Transverse colon (tissue), 4 donors: ENCODE measurements around the gene UNC119. TPM values are rescaled to one million over a fixed set of nuclear protein-coding genes. Genes with fewer than 3 reads are reported as not detected.
"Not testable (repeated sequence)": the region's sequence is repeated elsewhere in the genome, so short reads cannot be mapped to it uniquely, and the experiment has no call there.

Experiments used
- DNase-seq: peaks from one replicate; pipeline ENCODE4 v3.0.0-alpha.2; 2019
- H3K27ac ChIP-seq, 4 donors: fragments of 200-600 bp; sonication (generic); 2 replicates each; pipeline ENCODE4 v1.5.1; 2016 to 2018; ENCODE audit warnings: inconsistent platforms in 4 of 4
- H3K27me3 ChIP-seq: fragments of 200-600 bp; sonication (generic); 2 replicates; pipeline ENCODE4 v1.5.1; 2017; ENCODE audit warnings: inconsistent platforms
- H3K36me3 ChIP-seq, 4 donors: fragments of 200-600 bp; sonication (generic); 2 replicates each; pipeline ENCODE4 v1.5.1; 2017 to 2019; ENCODE audit warnings: inconsistent platforms in 4 of 4
- H3K4me1 ChIP-seq, 4 donors: fragments of 200-600 bp; sonication (generic); 2 replicates each; pipeline ENCODE4 v1.5.1; 2017 to 2020; ENCODE audit warnings: inconsistent platforms in 4 of 4
- H3K4me3 ChIP-seq, 4 donors: fragments of 200-600 bp; sonication (generic); 1 replicate in 1 of 4; 2 replicates in 3 of 4; pipeline versions ENCODE4 v1.5.1 to v1.6.1; 2017 to 2019; ENCODE audit warnings: inconsistent platforms in 4 of 4
- H3K9me3 ChIP-seq, 2 donors: fragments of 200-600 bp; sonication (generic); 2 replicates each; pipeline ENCODE4 v1.5.1; 2017 to 2019; ENCODE audit warnings: inconsistent platforms in 2 of 2
- EP300 ChIP-seq: sonication (generic); formaldehyde crosslinking; IDR thresholded peaks from one replicate; pipeline ENCODE4 v1.6.1; 2017; ENCODE audit warnings: antibody characterized with exemption, low read depth
- POLR2A ChIP-seq: fragments of 450-650 bp; IDR thresholded peaks from one replicate; pipeline ENCODE4 v1.6.1; 2016; ENCODE audit warnings: antibody characterized with exemption, mild to moderate bottlenecking, moderate library complexity
- POLR2AphosphoS5 ChIP-seq, 3 donors: sonication (generic); formaldehyde crosslinking; IDR thresholded peaks; one replicate each; pipeline ENCODE4 v1.6.1; 2016; ENCODE audit warnings: antibody characterized with exemption in 3 of 3
- WGBS, 2 donors: methylation state at CpG; one replicate each; pipeline ENCODE4 v1.1.5; 2018; ENCODE audit warnings: low coverage in 1 of 2; 5-methylcytosine and 5-hydroxymethylcytosine counted together
- in situ Hi-C, 4 donors: fragments of 200-750 bp; cut with MboI; loops; one replicate each; pipeline versions ENCODE4 v1.15.0 to v1.15.1; 2017; ENCODE audit warnings: low sequenced_read_pairs in 3 of 4, low pct_ligation_motif_present in 1 of 4, low pct_unique_long_range_greater_than_20kb in 1 of 4
- intact Hi-C: fragments of 100-400 bp; cut with DNase I; formaldehyde crosslinking; loops from one replicate; pipeline ENCODE4 v1.15.1; 2023; ENCODE audit warnings: low total_unique reads
- total RNA-seq, 4 donors: library from RNA; depleted of rRNA; stranded (reverse); fragments of >200 nt; gene quantifications; one replicate each; pipeline ENCODE4 v1.1.0, GENCODE V29; 2016
- TF ChIP-seq, protein P1 (sequence below), 5 experiments: fragments of 200-600 bp in 3 of 5; fragments of 450-650 bp in 2 of 5; sonication (generic) in 3 of 5; IDR thresholded peaks; 1 replicate in 2 of 5; 2 replicates in 3 of 5; pipeline ENCODE4 v1.5.1; 2016 to 2017; ENCODE audit warnings: antibody characterized with exemption in 5 of 5, inconsistent platforms in 3 of 5, mild to moderate bottlenecking in 2 of 5, moderate library complexity in 1 of 5

The UNC119 gene
- total RNA-seq, 4 donors from 2014 or later, result 16.4 to 52.4 (median 32.8) TPM

DNA sequence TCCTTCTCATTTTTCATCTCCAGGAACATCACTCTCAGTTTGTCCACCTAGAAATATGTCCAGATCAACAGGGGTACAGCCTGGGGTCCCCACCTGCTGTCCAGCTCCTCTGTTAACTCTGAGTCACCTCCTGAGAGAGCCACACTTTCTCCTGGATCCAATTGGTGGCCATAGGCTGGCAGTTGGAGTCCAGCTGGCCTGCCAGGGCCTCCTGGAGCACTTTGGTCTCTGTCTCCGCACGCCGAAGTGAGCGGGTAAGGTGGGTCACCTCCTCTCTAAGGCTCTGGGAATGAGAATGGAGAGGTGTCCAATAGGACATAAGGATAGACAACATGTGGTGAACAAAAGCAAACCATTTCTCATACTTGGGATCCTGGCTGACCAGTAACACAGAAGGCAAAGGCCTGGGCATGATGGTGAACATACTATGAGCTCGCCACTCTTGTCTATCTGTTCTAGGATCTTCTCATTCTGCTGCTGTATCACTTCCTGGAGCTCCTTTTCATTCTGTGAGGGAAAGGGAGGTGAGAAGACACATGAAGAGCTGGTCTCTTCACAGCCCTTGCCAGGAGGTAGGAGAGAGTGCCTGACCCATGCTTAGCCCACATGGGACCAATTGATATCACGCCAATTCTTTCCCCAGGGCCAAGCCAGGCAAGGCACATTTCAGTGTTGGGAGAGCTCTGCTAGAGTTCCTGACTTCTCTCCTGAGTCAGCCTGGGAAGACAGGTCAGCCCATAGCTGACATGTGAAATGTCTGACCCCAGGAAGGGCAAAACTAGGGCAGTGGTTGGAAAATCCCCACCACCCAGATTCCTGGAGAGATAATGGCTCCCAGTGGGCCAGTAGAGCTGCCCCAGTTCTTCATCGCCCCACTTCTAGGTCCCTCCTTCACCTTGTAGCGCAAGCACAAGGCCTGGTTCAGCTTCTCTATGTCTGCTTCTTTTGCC lies 26.1 kb upstream of the UNC119 start:
- TF ChIP-seq EP300 (no peak), POLR2A (no peak)
- Histone ChIP-seq H3K27ac (no peak overlapping the region), H3K36me3 (no peaks in the 10 kb centered on the region), H3K4me1 (peaks cover 0 to 13% (median 7%) of the 10 kb centered on the region in 4 donors), H3K27me3 (no peaks in the 10 kb centered on the region), H3K9me3 (no peaks in the 10 kb centered on the region), H3K4me3 (no peak overlapping the region)
- 90 to 96% methylated on average over 2 to 8 of the region's 8 CpGs for WGBS, 2 donors
- in situ Hi-C loops (no loop called here), intact Hi-C loops (no loop called here)
- no peak for DNase-seq

DNA sequence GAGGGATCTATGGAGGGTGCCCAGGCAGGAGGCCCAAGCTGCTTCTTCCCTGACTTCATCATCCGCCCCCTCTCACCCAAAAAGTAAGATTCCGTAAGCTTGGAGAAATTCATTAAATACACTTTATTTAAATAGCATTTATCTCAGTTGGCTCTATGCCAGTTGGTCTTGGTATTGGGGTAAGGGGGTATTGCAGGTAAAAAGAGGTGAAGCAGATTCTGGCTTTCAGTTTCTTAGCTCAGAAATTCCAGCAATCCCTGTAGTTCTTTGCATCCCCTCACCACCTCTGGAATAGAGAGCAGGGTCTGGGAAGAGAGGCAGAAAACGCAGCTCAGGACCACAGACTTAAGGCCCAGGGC lies 25.0 kb upstream of the UNC119 start:
- no peak overlapping the region for H3K4me3 ChIP-seq
- 93 to 96% methylated on average over 2 to 3 of the region's 3 CpGs for WGBS, 2 donors
- in situ Hi-C loops, result no loop called here
- peak overlapping the region in 3 of 4 donors; percentile 33 to 47 (median 42) for H3K27ac ChIP-seq
- H3K27me3 ChIP-seq, result no peaks in the 10 kb centered on the region
- intact Hi-C loops, result no loop called here
- no peak for DNase-seq
- no peaks in the 10 kb centered on the region for H3K9me3 ChIP-seq
- TF ChIP-seq, protein P1, sequence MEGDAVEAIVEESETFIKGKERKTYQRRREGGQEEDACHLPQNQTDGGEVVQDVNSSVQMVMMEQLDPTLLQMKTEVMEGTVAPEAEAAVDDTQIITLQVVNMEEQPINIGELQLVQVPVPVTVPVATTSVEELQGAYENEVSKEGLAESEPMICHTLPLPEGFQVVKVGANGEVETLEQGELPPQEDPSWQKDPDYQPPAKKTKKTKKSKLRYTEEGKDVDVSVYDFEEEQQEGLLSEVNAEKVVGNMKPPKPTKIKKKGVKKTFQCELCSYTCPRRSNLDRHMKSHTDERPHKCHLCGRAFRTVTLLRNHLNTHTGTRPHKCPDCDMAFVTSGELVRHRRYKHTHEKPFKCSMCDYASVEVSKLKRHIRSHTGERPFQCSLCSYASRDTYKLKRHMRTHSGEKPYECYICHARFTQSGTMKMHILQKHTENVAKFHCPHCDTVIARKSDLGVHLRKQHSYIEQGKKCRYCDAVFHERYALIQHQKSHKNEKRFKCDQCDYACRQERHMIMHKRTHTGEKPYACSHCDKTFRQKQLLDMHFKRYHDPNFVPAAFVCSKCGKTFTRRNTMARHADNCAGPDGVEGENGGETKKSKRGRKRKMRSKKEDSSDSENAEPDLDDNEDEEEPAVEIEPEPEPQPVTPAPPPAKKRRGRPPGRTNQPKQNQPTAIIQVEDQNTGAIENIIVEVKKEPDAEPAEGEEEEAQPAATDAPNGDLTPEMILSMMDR (IDR thresholded peaks at IDR 0.05), result no peak
- no peak for TF ChIP-seq EP300
- TF ChIP-seq POLR2A, result no peak
- TF ChIP-seq POLR2AphosphoS5 (IDR thresholded peaks at IDR 0.05), result no peak
- peaks cover under 1 to 18% (median 8%) of the 10 kb centered on the region in 4 donors for H3K4me1 ChIP-seq
- H3K36me3 ChIP-seq, result no peaks in the 10 kb centered on the region

DNA sequence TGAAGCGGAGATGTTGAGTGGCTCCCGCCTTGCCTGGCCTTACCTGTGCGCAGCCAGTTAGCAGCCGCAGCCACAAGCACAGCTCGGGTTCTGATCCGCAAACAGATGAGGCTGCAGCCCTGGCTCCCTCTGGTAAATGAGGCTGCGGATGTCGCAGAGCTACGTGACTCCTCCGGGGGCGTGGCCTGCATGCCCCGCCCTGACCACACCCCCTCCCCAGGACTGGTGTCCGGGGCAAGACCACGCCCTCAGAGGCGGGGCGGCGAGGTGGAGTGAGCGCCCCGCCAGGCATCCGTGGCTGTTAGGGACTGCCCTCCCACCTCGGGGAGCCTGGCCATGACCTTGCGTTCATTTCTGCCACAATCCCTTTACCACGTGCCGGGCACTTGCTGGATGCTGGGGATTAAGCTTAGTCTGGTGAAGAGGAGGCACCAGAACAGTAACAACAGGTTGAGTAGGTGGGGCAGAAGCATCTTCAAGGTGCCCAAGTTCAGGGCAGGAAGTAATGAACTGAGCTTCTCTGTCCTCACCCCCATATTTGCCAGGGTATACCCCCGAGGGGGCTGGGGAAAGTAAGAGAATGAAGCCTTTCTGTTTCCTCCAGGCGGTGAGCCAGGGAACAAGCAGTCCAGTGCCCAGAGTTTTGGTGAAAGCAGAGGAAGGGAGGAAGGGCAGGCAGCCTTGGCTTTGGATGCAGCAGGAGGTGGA lies 24.5 kb upstream of the UNC119 start, which contains the start of gene ALDOC:
Gene ALDOC (minus strand): TSS at position 138 of the 708 bp plus-strand sequence. CDS start 1,363 bp downstream, outside the sequence.
- 10 to 38% methylated on average over 2 to 17 of the region's 26 CpGs for WGBS, 2 donors
- peaks cover 6 to 23% (median 13%) of the 10 kb centered on the region in 4 donors for H3K4me1 ChIP-seq
- TF ChIP-seq EP300 (no peak), POLR2A (peak; percentile 91), POLR2AphosphoS5 (IDR thresholded peaks at IDR 0.05) (peak; percentile 94 to 98 (median 96))
- TF ChIP-seq, protein P1 (IDR thresholded peaks at IDR 0.05), result no peak
- DNase-seq, result peak; percentile 98
- no peaks in the 10 kb centered on the region for H3K36me3 ChIP-seq
- no peaks in the 10 kb centered on the region for H3K9me3 ChIP-seq
- peak within 1 kb of the TSS in 2 of 4 donors; percentile 24 to 42 for H3K4me3 ChIP-seq
- in situ Hi-C loops (no loop called here), intact Hi-C loops (no loop called here)
- no peaks in the 10 kb centered on the region for H3K27me3 ChIP-seq
- H3K27ac ChIP-seq, result peak within 1 kb of the TSS; percentile 33 to 53 (median 44)

DNA sequence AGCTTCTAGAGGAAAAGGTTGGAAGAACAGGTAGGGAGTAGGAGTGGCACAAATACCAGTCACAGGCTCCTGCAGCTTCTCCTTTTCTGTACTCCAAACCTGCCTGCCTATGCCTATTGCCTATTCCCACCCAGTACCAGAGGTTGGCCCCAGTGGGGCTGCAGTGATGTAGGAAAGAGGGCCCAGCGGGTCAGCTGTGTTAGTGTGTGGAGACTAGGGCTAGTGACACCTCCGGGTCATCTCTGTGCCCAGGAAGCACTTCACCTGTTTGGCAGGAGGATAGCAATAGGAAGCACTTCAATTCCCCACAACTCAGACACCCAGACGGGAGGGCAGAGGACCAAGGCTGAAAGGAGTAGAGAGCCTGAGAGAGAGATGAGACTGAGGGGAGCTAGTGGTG lies 23.6 kb upstream of the UNC119 start:
- DNase-seq, H3K27me3 ChIP-seq, H3K4me3 ChIP-seq, H3K27ac ChIP-seq, in situ Hi-C loops, intact Hi-C loops, H3K36me3 ChIP-seq, H3K9me3 ChIP-seq: not testable (repeated sequence)
- WGBS, 2 donors, result 78% methylated on average over 3 of the region's 3 CpGs; no CpG with 5 or more reads in 1 of the 2 donors
- H3K4me1 ChIP-seq, result peaks cover 7 to 26% (median 15%) of the 10 kb centered on the region in 4 donors
